ENCODE data around the gene DMRT1.

Gene DMRT1

DNA sequence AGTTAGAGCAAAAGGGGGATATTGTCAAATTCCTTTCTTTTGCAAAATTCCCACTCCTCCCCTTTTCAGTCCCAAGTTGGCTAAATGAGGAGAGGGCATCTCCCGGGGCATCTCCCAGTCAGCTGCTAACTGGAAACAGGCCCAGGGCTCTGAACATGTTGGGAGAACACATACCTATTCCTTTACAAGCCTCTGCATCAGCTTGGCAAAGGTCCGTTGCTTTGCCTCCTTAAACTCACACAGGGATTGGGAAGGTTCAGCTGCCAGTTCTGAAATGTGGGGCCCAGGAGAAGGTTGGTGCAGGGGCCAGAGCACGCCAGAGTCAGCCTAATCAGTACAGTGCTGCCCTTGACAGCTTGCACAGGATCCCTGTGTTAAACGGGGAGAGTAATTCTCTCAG lies 124.0 kb downstream of the DMRT1 start:
- Histone ChIP-seq H3K36me3 (ENCODE audit: insufficient read depth) (no peaks in the 10 kb centered on the region), H3K9ac (no peak overlapping the region)
- TF ChIP-seq, protein P1, sequence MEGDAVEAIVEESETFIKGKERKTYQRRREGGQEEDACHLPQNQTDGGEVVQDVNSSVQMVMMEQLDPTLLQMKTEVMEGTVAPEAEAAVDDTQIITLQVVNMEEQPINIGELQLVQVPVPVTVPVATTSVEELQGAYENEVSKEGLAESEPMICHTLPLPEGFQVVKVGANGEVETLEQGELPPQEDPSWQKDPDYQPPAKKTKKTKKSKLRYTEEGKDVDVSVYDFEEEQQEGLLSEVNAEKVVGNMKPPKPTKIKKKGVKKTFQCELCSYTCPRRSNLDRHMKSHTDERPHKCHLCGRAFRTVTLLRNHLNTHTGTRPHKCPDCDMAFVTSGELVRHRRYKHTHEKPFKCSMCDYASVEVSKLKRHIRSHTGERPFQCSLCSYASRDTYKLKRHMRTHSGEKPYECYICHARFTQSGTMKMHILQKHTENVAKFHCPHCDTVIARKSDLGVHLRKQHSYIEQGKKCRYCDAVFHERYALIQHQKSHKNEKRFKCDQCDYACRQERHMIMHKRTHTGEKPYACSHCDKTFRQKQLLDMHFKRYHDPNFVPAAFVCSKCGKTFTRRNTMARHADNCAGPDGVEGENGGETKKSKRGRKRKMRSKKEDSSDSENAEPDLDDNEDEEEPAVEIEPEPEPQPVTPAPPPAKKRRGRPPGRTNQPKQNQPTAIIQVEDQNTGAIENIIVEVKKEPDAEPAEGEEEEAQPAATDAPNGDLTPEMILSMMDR (conservative IDR thresholded peaks at IDR 0.05; ENCODE audit: low read depth, low read length) = no peak

DNA sequence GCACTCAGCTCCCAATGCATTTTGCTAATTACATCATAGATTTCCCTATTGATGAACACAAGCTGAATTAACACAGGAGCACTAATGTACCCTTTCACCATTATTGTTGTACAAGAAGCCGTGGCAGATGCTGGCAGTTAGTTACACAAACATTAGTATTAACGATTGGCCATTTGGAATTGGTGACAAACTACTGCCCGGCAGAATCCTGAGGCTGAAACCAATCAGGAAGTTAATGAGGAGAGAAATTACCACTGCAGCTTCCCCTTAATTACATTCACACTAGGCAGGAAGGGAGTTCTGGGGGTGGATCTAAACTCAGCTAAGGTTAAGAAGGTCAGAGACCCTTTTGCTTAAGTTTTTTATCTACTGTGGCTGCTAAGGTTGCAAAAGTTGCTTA lies 125.4 kb downstream of the DMRT1 start:
- no peaks in the 10 kb centered on the region for H4K20me1 ChIP-seq (ENCODE audit: insufficient read depth)
- H3K27me3 ChIP-seq (ENCODE audit: insufficient read depth, low read depth) = no peaks in the 10 kb centered on the region
- no peak overlapping the region for H3K4me2 ChIP-seq
- TF ChIP-seq, protein P1 (conservative IDR thresholded peaks at IDR 0.05; ENCODE audit: low read depth, low read length) = no peak
- no peaks in the 10 kb centered on the region for H3K79me2 ChIP-seq (ENCODE audit: insufficient read depth, low read depth)
- no peak overlapping the region for H3K4me3 ChIP-seq (IDR thresholded peaks at IDR 0.05; ENCODE audit: insufficient read depth, low read depth, low read length)
- no peaks in the 10 kb centered on the region for H3K4me1 ChIP-seq (ENCODE audit: low read depth, poor library complexity, severe bottlenecking)
- no peak overlapping the region for H3K27ac ChIP-seq
- no peak overlapping the region for H2AFZ ChIP-seq (ENCODE audit: low read depth)
- no peaks in the 10 kb centered on the region for H3K36me3 ChIP-seq (ENCODE audit: insufficient read depth)
- H3K9ac ChIP-seq = no peak overlapping the region

More for the DNA sequence above, 124.0 kb downstream of the DMRT1 start:
- H3K4me2 ChIP-seq = no peak overlapping the region
- no peaks in the 10 kb centered on the region for H4K20me1 ChIP-seq (ENCODE audit: insufficient read depth)
- H3K4me1 ChIP-seq (ENCODE audit: low read depth, poor library complexity, severe bottlenecking) = no peaks in the 10 kb centered on the region
- no peak overlapping the region for H3K4me3 ChIP-seq (IDR thresholded peaks at IDR 0.05; ENCODE audit: insufficient read depth, low read depth, low read length)
- H3K27ac ChIP-seq = no peak overlapping the region
- no peaks in the 10 kb centered on the region for H3K79me2 ChIP-seq (ENCODE audit: insufficient read depth, low read depth)
- H3K27me3 ChIP-seq (ENCODE audit: insufficient read depth, low read depth) = no peaks in the 10 kb centered on the region
- H2AFZ ChIP-seq (ENCODE audit: low read depth) = no peak overlapping the region

DNA sequence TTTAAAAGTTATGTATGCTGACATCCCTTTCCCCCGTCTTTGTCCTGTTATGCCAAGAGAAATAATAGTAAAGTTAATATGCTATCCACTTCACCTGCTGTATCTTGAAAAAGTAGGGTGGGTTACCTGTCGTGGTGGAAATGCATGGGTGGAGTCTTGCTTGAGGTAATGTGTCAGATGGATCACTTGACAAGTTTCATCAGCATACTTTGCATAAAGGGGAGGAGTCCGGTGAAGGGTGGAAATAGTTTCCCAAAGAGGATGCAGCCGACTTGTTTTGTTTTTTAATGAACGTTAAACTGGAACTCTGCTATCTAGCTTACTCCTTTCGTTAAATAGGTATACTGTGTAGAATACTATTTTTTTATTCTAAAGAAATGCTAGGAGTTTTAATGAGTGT lies 125.9 kb downstream of the DMRT1 start:
- no peak overlapping the region for H3K27ac ChIP-seq
- no peak overlapping the region for H3K9ac ChIP-seq
- H3K27me3 ChIP-seq (ENCODE audit: insufficient read depth, low read depth) = no peaks in the 10 kb centered on the region
- H4K20me1 ChIP-seq (ENCODE audit: insufficient read depth) = no peaks in the 10 kb centered on the region
- TF ChIP-seq, protein P1 (conservative IDR thresholded peaks at IDR 0.05; ENCODE audit: low read depth, low read length) = no peak
- no peak overlapping the region for H3K4me3 ChIP-seq (IDR thresholded peaks at IDR 0.05; ENCODE audit: insufficient read depth, low read depth, low read length)
- no peaks in the 10 kb centered on the region for H3K79me2 ChIP-seq (ENCODE audit: insufficient read depth, low read depth)
- H2AFZ ChIP-seq (ENCODE audit: low read depth) = no peak overlapping the region
- H3K36me3 ChIP-seq (ENCODE audit: insufficient read depth) = no peaks in the 10 kb centered on the region
- no peaks in the 10 kb centered on the region for H3K4me1 ChIP-seq (ENCODE audit: low read depth, poor library complexity, severe bottlenecking)
- H3K4me2 ChIP-seq = no peak overlapping the region

DNA sequence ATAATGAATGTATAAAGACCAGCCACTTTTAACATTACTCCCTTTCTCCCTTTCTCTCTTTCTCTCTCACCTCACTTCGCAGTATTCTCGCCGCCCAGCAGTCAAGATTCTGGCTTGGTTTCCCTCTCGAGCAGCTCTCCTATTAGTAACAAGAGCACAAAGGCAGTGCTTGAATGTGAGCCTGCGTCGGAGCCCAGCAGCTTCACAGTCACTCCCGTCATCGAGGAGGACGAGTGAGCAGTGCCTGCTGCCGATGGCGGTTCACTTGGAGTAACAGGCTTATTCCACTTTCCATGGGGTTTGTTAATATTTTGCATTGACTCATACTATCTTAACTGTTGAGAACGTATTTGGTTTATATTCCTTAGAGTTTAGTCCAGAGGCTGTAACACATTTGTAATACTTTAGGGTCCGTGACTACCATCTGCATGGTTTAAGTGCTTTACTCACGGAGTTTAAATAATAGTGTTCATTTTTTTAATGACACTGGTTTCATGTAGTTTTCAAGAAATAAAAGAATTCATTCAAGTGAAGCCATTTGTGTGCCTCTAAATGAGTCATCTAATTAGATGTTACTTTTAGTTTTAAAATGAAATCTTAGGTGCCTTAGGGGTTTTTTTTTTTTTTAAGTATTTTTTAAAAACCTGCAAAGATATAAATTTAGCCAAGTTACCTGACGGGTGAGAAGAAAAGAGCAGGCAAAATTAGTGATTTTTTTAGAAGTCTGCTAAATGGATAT lies 126.6 kb downstream of the DMRT1 start:
- no peak overlapping the region for H3K27ac ChIP-seq
- H3K27me3 ChIP-seq (ENCODE audit: insufficient read depth, low read depth) = no peaks in the 10 kb centered on the region
- H3K4me2 ChIP-seq = no peak overlapping the region

More for the DNA sequence above, 126.6 kb downstream of the DMRT1 start:
- H3K4me1 ChIP-seq (ENCODE audit: low read depth, poor library complexity, severe bottlenecking) = no peaks in the 10 kb centered on the region
- no peaks in the 10 kb centered on the region for H4K20me1 ChIP-seq (ENCODE audit: insufficient read depth)
- H3K4me3 ChIP-seq (IDR thresholded peaks at IDR 0.05; ENCODE audit: insufficient read depth, low read depth, low read length) = no peak overlapping the region
- H3K36me3 ChIP-seq (ENCODE audit: insufficient read depth) = no peaks in the 10 kb centered on the region
- no peaks in the 10 kb centered on the region for H3K79me2 ChIP-seq (ENCODE audit: insufficient read depth, low read depth)
- no peak overlapping the region for H2AFZ ChIP-seq (ENCODE audit: low read depth)
- TF ChIP-seq, protein P1 (conservative IDR thresholded peaks at IDR 0.05; ENCODE audit: low read depth, low read length) = no peak
- H3K9ac ChIP-seq = no peak overlapping the region

Measured in KMS-11 (cell line).